Hypothalamus (tissue), 51 donors: Measurements from ENCODE around the gene SH3PXD2B.
A peak's percentile ranks its signal among the peaks of the same experiment; 100 is the strongest.
"Not testable (repeated sequence)": the region's sequence is repeated elsewhere in the genome, so short reads cannot be mapped to it uniquely, and the experiment has no call there.

Source experiments
- DNase-seq, 51 donors: peaks; one replicate each; lab custom pipeline; 2025; lab: John Stamatoyannopoulos, UW

SH3PXD2B gene

GRCh38 chr5:172486451-172486850, 32.1 kb upstream of the SH3PXD2B start:
- DNase-seq: peak in 3 of 51 donors; percentile 16 to 47 (median 18)

DNA sequence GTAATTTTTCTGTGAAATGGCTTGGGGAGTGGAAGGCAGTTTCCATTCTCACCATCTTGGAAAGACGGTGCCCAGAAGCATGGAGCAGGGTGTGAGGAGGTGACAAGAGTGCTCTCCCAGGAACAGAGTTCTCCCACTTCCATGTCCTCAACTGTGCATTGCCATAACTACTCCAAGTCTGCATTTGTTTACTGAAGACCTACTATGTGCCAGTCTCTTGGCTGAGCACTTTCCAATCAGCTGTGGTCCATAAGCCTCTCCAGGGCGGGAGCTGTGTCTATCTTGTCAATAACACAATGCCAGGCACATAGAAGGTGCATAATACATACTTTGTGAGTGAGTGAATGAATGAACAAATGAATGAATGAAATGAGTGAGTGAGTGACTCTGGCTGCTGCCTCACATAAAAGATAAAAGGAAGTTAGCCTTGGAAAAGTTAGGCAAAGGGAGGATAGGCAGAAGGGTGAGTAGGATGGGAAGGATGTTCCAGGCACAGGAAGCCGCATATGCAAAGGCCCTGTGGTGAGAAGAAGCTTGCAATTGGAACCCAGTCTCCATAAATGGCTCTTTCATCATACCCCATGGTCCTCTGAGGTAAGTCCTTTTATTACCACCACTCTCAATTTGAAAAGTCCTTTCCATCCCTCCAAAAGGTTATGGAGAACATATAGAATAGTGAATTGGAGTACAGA, 31.3 kb upstream of the SH3PXD2B start:
- DNase-seq: no peak

GRCh38 chr5:172484664-172485063, 30.3 kb upstream of the SH3PXD2B start:
- DNase-seq: no peak

GRCh38 chr5:172482156-172483020, 28.1 kb upstream of the SH3PXD2B start:
- no peak for DNase-seq

DNA sequence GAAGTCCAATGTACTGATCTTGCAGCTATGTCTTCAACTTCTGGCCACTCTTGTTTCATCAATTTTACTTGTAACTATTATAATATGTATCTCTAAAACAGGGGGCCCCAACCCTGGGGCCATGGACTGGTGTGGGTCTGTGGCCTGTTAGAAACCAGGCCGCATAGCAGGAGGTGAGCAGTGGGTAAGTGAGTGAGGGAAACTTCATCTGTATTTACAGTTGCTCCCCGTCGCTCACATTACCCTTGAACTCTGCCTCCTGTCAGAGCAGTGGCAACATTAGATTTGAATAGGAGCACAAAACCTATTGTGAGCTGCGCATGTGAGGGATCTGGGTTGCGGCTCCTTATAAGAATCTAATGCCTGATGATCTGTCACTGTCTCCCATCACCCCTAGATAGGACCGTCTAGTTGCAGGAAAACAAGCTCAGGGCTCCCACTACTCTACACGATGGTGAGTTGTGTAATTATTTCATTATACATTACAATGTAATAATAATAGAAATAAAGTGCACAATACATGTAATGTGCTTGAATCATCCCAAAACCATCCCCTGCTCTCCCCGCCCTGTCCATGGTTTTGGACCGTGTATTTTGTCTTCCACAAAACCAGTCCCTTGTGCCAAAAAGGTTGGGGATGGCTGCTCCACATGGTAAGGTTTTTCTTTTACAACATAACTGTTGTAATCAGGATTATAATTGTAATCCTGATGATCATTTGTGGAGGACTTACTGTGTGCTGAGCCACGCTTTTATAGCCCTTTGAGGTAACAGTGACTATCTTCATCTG, 26.9 kb upstream of the SH3PXD2B start:
- no peak for DNase-seq

DNA sequence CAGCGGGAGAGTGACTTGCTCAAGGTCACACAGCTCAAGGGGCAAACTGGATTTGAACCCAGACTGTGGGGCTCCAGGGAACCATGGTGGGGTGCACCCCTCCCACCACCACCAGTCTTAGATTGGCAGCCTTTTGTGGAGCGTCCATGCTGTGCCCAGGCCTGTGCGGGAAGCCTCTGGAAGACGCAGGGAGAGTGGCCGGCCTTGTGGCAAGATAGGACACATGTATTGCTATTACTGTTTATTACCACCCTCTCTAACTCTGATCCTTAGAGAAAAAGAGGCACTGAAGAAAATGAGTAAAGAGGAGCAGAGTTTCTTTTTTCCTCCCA, 25.4 kb upstream of the SH3PXD2B start:
- DNase-seq: no peak

DNA sequence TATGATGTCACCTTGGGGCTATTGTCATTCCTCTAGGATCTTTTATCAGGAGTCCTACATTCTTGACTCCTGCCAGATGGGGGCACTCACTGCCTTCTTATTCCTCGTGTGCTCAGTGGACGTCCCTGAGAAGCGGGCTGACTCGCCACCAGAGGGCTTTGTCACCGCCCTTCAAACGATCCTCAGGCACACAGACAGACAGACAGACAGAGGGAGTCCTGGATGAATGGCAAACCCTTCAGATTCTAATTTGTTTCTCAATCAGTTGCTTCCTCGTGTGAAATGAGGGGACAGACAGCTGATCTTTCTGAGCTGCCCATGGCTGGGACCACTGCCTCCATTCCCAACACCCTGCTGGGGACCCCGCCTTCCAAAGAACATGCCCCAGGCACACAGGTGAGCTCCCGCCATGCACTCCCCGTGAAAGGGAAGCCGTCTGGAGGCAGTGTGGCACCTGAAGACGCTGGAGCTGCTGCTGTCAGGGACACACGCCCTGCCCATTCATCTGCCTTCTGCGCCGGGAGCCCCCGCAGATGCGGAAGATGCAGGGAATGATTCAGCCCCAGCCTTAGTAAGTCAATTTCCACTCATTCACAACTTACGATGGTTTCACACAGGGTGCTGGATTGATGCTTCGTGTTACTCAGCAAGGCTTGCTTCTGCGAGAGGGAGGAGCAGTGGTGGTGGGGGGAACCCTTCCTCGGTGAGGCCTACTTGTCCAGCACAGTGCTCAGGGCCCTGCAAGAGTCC, 24.9 kb upstream of the SH3PXD2B start:
- peak in 45 of 51 donors; percentile 9 to 86 (median 63) for DNase-seq

GRCh38 chr5:172478695-172479033, 24.3 kb upstream of the SH3PXD2B start:
- not testable (repeated sequence) for DNase-seq

DNA sequence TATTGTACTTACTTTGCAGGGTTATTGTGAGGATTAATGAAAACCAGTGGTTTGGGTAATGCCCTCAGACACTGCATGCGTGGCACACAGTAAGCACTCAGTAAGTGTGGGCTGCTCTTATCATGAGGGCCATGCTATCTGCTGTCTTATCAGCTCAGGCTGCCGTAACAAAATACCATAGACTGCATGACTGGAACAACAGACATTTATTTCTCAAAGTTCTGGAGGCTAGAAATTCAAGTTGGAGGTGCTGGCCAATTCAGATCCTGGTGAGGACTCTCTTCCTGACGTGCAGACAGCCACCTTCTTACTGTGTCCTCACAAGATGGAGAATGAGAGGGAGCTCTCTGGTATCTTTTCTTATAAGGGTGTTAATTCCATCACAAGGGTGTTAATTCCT, 23.9 kb upstream of the SH3PXD2B start:
- no peak for DNase-seq

- DNase-seq: no peak
Measured at GRCh38 chr5:172477466-172477865, 23.1 kb upstream of the SH3PXD2B start.

DNA sequence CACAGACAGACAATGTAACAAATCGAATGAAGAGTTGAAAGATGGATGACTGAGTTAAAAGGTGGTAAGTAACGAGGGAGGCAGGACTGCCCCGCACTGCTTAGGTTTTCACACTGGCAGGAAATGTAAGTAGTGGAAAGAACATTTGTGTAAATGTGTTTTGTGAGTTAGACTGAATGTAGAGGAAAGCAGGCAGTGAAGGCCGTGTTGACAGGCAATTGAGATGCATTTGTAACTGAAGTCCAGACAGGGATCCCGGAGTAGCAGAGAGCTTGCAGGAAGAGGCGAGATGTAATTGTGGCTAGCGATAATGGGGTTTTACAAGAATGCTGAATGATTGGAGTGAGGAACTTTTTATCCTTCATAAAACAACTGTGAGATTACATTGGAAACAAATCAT, 20.0 kb upstream of the SH3PXD2B start:
- no peak for DNase-seq

- no peak for DNase-seq
Measured at GRCh38 chr5:172473427-172473826, 19.1 kb upstream of the SH3PXD2B start.

DNA sequence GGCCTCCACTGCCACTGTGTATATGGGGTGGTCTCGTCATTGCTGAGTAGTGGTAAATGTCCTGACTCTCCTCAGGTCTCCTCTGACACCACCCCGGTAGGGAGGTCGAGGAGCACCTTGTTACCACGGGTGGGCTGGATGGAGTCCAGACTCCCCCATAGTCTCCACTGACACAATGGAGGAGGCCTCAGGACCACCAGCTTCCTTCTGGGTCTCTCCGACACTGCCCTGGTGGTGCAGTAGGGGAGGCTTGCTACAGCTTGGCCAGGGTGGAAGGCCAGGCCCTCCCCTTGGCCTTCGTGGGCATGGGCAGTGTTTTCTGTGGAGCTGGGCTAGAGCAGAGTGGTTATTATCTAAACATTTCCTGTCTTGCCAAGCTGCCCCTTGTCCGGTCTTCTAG, 15.4 kb upstream of the SH3PXD2B start:
- no peak for DNase-seq

GRCh38 chr5:172466062-172466461, 11.7 kb upstream of the SH3PXD2B start:
- no peak for DNase-seq

- DNase-seq: peak in 30 of 51 donors; percentile 27 to 89 (median 61)
Measured at GRCh38 chr5:172463031-172463430, 8.7 kb upstream of the SH3PXD2B start.

DNA sequence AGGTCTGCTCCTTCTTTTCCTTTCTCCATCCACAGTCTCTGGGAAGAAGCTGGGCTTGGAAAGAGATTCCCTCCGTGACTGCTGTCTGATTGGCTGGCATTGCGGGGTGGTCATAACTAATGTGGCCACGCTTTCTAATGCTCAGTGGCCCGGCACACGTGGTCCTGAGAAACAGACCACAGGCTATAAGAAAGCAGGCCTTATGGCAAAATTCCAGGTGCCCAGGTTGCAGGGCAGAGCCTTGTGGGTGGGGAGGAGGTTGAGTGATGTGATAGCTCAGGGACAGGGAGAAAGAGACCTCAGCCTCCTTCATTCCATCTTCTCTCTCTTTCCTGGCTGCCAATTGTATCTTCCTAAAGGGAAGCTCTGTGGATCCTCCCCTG, 5.4 kb upstream of the SH3PXD2B start:
- no peak for DNase-seq

DNA sequence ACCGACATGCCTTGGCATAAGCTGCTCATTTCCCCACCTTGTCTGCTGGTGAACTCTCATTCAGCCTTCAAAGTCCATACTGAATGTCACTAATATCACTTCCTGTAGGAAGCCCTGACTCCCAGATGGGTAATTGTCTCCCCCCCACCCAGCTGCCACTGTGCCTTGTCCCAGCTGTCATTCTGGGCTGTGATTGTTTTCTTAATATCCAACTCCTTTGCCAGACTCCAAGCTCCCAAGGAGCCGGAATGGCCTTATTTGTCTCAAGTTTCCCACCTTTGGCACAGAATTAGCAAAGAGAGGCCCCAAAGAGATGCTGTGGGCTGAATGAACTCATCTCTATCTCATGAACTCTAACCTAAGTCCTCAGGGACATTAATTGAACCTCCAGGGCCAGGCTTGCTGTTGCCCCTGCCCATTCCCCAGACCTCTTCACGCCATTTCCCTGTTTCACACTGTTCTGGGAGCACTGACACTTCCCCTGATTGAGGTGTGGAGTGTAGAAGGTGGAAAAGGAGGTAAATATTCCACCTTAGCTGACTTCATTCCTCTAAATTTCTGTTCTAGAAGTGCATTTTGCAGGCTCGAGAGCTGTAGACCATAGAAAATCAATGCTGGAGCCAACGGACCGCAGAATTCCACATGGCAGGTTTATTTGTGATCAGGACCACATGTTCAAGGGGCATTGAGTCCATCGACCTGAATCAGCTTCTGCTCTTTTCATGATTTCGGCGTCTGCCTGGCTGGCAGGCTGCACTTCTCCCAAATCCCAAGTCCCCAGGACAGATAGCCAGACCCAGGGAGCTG, 4.9 kb upstream of the SH3PXD2B start:
- DNase-seq: no peak

GRCh38 chr5:172456076-172456722, 1.9 kb upstream of the SH3PXD2B start:
- no peak for DNase-seq

- DNase-seq: peak in 1 of 51 donors; percentile 41
Measured at GRCh38 chr5:172455511-172456061, 1.3 kb upstream of the SH3PXD2B start.
